HG03097 (cell line): ENCODE data around the gene MIS18A.
"Not testable (repeated sequence)": the region's sequence is repeated elsewhere in the genome, so short reads cannot be mapped to it uniquely, and the experiment has no call there.

Experiments used
- ATAC-seq: cut with Tn5 transposase; IDR thresholded peaks from one replicate; pipeline ENCODE4 v1.9.1; 2021; ENCODE audit not compliant: unreplicated experiment, low FRiP score

MIS18A gene

GRCh38 chr21:32306021-32306780 is 27.4 kb upstream of the MIS18A start:
- ATAC-seq, result no peak

- no peak for ATAC-seq
Measured at GRCh38 chr21:32304998-32305397, 26.1 kb upstream of the MIS18A start.

GRCh38 chr21:32303385-32303784 is 24.5 kb upstream of the MIS18A start:
- ATAC-seq, result no peak

- ATAC-seq, result no peak
Measured at GRCh38 chr21:32302560-32302959, 23.7 kb upstream of the MIS18A start.

GRCh38 chr21:32301596-32301995 is 22.7 kb upstream of the MIS18A start:
- ATAC-seq, result no peak

- ATAC-seq, result no peak
Measured at GRCh38 chr21:32300117-32300681, 21.4 kb upstream of the MIS18A start.

GRCh38 chr21:32299695-32300094 is 20.8 kb upstream of the MIS18A start:
- no peak for ATAC-seq

GRCh38 chr21:32298658-32299081 is 19.8 kb upstream of the MIS18A start, which contains the start of gene MRAP:
MRAP (plus strand) TSS chr21:32298855; CDS start chr21:32298972, 117 bp downstream.
- no peak for ATAC-seq

- no peak for ATAC-seq
Measured at GRCh38 chr21:32298148-32298559, 19.3 kb upstream of the MIS18A start.

GRCh38 chr21:32297449-32297848 is 18.6 kb upstream of the MIS18A start:
- no peak for ATAC-seq

GRCh38 chr21:32285476-32285875 is 6.6 kb upstream of the MIS18A start:
- no peak for ATAC-seq

GRCh38 chr21:32282992-32283391 is 4.1 kb upstream of the MIS18A start:
- no peak for ATAC-seq

GRCh38 chr21:32281531-32281930 is 2.7 kb upstream of the MIS18A start:
- no peak for ATAC-seq

GRCh38 chr21:32279377-32279680 is 480 bp upstream of the MIS18A start:
- no peak for ATAC-seq

GRCh38 chr21:32278103-32278502 is 746 bp downstream of the MIS18A start:
- no peak for ATAC-seq

- no peak for ATAC-seq
Measured at GRCh38 chr21:32276671-32277070, 2.2 kb downstream of the MIS18A start.

- no peak for ATAC-seq
Measured at GRCh38 chr21:32270748-32271147, 8.1 kb downstream of the MIS18A start.

- not testable (repeated sequence) for ATAC-seq
Measured at GRCh38 chr21:32265321-32265720, 13.5 kb downstream of the MIS18A start.

GRCh38 chr21:32261929-32262328 is 16.9 kb downstream of the MIS18A start:
- no peak for ATAC-seq

GRCh38 chr21:32260130-32260529 is 18.7 kb downstream of the MIS18A start:
- ATAC-seq, result no peak

- ATAC-seq, result not testable (repeated sequence)
Measured at GRCh38 chr21:32258786-32259048, 20.1 kb downstream of the MIS18A start.

- ATAC-seq, result no peak
Measured at GRCh38 chr21:32257962-32258785, 20.7 kb downstream of the MIS18A start.
